Measurements from ENCODE around the gene TIMP4.

GRCh38 chr3:12179441-12179840, 20.7 kb upstream of the TIMP4 start:
- TF ChIP-seq CTCF (IDR thresholded peaks at IDR 0.05) = no peak
- no peak for TF ChIP-seq EP300 (IDR thresholded peaks at IDR 0.05; ENCODE audit: borderline replicate concordance in 1 of 2, low read depth in 1 of 2, low read length in 1 of 2)

Measured in SK-N-SH (cell line).